ENCODE results near the gene LYPD5.

The LYPD5 gene

GRCh38 chr19:43804432-43804831 is 2.2 kb upstream of the LYPD5 start:
- DNase-seq = no peak

- no peak for DNase-seq
Measured at GRCh38 chr19:43799502-43800142, 2.6 kb downstream of the LYPD5 start.

GRCh38 chr19:43798546-43799409 is 3.5 kb downstream of the LYPD5 start:
- peak; percentile 66 for DNase-seq

- no peak for DNase-seq
Measured at GRCh38 chr19:43798026-43798545, 4.2 kb downstream of the LYPD5 start.

- no peak for DNase-seq
Measured at GRCh38 chr19:43797556-43797955, 4.7 kb downstream of the LYPD5 start.

GRCh38 chr19:43797118-43797517 is 5.1 kb downstream of the LYPD5 start:
- no peak for DNase-seq

GRCh38 chr19:43790587-43790986 is 11.7 kb downstream of the LYPD5 start:
- no peak for DNase-seq

GRCh38 chr19:43789029-43789428 is 13.2 kb downstream of the LYPD5 start:
- no peak for DNase-seq

- DNase-seq = no peak
Measured at GRCh38 chr19:43786665-43787064, 15.6 kb downstream of the LYPD5 start.

- DNase-seq = peak; percentile 59
Measured at GRCh38 chr19:43784981-43785808, 17.1 kb downstream of the LYPD5 start.

GRCh38 chr19:43784241-43784980 is 17.8 kb downstream of the LYPD5 start:
- DNase-seq = peak; percentile 73

- DNase-seq = no peak
Measured at GRCh38 chr19:43783636-43784035, 18.6 kb downstream of the LYPD5 start.

- DNase-seq = no peak
Measured at GRCh38 chr19:43782689-43783231, 19.5 kb downstream of the LYPD5 start.

GRCh38 chr19:43782311-43782660 is 20.0 kb downstream of the LYPD5 start:
- DNase-seq = no peak

- peak; percentile 70 for DNase-seq
Measured at GRCh38 chr19:43781630-43782310, 20.5 kb downstream of the LYPD5 start.

GRCh38 chr19:43780706-43781525 is 21.3 kb downstream of the LYPD5 start, which contains the start of gene KCNN4:
Gene KCNN4, minus strand, starts transcription at chr19:43780973. Its CDS starts 112 bp downstream, at chr19:43780861.
- DNase-seq = peak; percentile 89

- no peak for DNase-seq
Measured at GRCh38 chr19:43779820-43780219, 22.4 kb downstream of the LYPD5 start.

GRCh38 chr19:43779147-43779819 is 23.0 kb downstream of the LYPD5 start:
- DNase-seq = no peak

- DNase-seq = no peak
Measured at GRCh38 chr19:43778651-43779050, 23.6 kb downstream of the LYPD5 start.

GRCh38 chr19:43777163-43777695 is 25.0 kb downstream of the LYPD5 start:
- no peak for DNase-seq
